Natural killer cell (primary cell): ENCODE measurements around the gene AOC1. TPM values are rescaled to one million over a fixed set of nuclear protein-coding genes. Genes with fewer than 3 reads are reported as not detected.

Source experiments
- ATAC-seq, 3 donors: fragments of 150-1000 bp in 2 of 3; fragments of 200-7000 bp in 1 of 3; cut with Tn5 transposase; 1 replicate in 1 of 3; 2 replicates in 2 of 3; pipeline ENCODE4 v1.10.0; 2021; ENCODE audit warnings: mild to moderate bottlenecking in 2 of 3, moderate library complexity in 2 of 3
- DNase-seq, 2 donors: peaks; one replicate each; pipeline versions ENCODE4 v3.0.0 to v3.0.0-alpha.2; 2013 to 2021; ENCODE audit warnings: mixed read lengths in 1 of 2
- H3K27ac ChIP-seq: one replicate; pipeline ENCODE4 v1.5.1; 2013; ENCODE audit warnings: mild to moderate bottlenecking, low read length
- H3K27me3 ChIP-seq: one replicate; pipeline ENCODE4 v1.6.1; 2013; ENCODE audit warnings: low read length; ENCODE audit not compliant: control insufficient read depth, insufficient read depth
- H3K36me3 ChIP-seq: one replicate; pipeline ENCODE4 v1.6.1; 2013; ENCODE audit warnings: low read length; ENCODE audit not compliant: control insufficient read depth, insufficient read depth
- H3K4me1 ChIP-seq: one replicate; pipeline ENCODE4 v1.6.1; 2013; ENCODE audit warnings: low read length; ENCODE audit not compliant: control insufficient read depth, insufficient read depth
- H3K4me3 ChIP-seq: one replicate; pipeline ENCODE4 v1.5.1; 2013; ENCODE audit warnings: low read length
- H3K9me3 ChIP-seq: one replicate; pipeline ENCODE4 v1.6.1; 2013; ENCODE audit warnings: low read length; ENCODE audit not compliant: control insufficient read depth, insufficient read depth
- H3K27ac Mint-ChIP-seq, 2 donors: one replicate each; pipeline ENCODE4 v1.8.0; 2022; ENCODE audit warnings: mild to moderate bottlenecking in 2 of 2, mixed read lengths in 2 of 2, moderate library complexity in 1 of 2
- H3K27me3 Mint-ChIP-seq, 2 donors: one replicate each; pipeline ENCODE4 v1.8.0; 2022; ENCODE audit warnings: low read depth in 2 of 2, mixed read lengths in 2 of 2
- H3K36me3 Mint-ChIP-seq: one replicate; pipeline ENCODE4 v1.8.0; 2022; ENCODE audit warnings: mixed read lengths
- H3K4me1 Mint-ChIP-seq, 2 donors: one replicate each; pipeline ENCODE4 v1.8.0; 2022; ENCODE audit warnings: mixed read lengths in 2 of 2
- H3K4me3 Mint-ChIP-seq: one replicate; pipeline ENCODE4 v1.8.0; 2022; ENCODE audit warnings: mild to moderate bottlenecking, moderate library complexity, mixed read lengths
- H3K9me3 Mint-ChIP-seq, 2 donors: one replicate each; pipeline ENCODE4 v1.8.0; 2022; ENCODE audit warnings: mixed read lengths in 2 of 2
- CTCF ChIP-seq: fragments of 200-600 bp; IDR thresholded peaks from one replicate; pipeline ENCODE4 v1.8.0; 2022; ENCODE audit warnings: antibody characterized with exemption
- WGBS: methylation state at CpG from one replicate; pipeline ENCODE4 v1.1.7; 2013; ENCODE audit warnings: missing lambda C conversion rate; ENCODE audit not compliant: insufficient coverage; 5-methylcytosine and 5-hydroxymethylcytosine counted together
- intact Hi-C: fragments of 100-400 bp; cut with micrococcal nuclease; formaldehyde crosslinking; loops from one replicate; pipeline ENCODE4 v1.14.2; 2022
- total RNA-seq, 4 donors: library from RNA; stranded (reverse); fragments of 120-200 nt in 1 of 4; gene quantifications; one replicate each; pipeline versions ENCODE4 v1.2.3 to v1.2.4, GENCODE V29; 2013 to 2022

Gene AOC1
- total RNA-seq, 3 donors from 2014 or later (not counting 1 experiment from before 2014, with no cell fraction given), result not detected

DNA sequence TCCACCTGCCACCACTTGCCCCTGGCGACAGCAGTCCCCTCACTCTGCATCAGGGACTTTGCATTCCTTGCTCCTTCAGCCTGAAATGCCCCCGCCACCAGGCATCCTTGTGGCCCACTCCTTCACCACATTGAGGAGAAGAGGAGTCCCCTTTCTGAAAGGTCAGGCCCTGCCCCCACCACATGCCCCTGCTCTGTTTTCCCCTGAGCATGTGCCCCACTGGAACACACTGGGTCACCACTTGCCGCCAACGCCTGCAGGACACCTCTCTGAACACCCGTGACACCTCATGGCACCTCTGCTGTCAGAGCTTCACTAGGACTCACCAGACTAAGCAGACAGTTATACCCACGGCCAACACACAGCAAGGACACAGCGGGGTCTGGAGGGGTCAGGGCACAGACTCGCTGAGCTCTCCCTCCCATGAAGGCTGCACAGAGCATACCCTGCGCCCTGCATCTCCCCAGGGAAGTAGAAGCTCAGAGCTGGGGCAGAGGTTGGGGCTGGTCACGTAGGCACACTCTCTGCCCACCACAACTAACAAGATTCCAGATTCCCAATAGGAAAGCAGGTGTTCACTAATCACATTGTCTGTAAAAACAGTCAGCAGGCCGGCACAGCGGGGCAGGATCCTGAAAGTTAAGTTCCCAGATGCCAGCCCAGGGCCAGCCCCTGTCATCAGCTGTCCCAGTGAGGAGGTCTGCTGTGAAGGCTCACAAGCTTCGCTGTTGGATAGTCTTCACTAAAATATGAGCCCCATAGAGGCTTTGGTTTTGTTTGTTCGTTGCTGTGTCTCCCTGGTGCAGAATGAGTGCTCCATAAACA, 5.8 kb upstream of the AOC1 start:
- no peak overlapping the region for H3K4me3 Mint-ChIP-seq
- H3K27ac Mint-ChIP-seq, result no peak overlapping the region
- H3K36me3 Mint-ChIP-seq, result no peaks in the 10 kb centered on the region
- H3K27ac ChIP-seq, result no peak overlapping the region
- 88% methylated on average over 14 of the region's 14 CpGs for WGBS
- H3K36me3 ChIP-seq, result no peaks in the 10 kb centered on the region
- no peak overlapping the region for H3K4me3 ChIP-seq
- DNase-seq (no peak), ATAC-seq (no peak)
- peaks cover 2% of the 10 kb centered on the region for H3K27me3 ChIP-seq
- no peak for TF ChIP-seq CTCF
- H3K4me1 ChIP-seq, result no peaks in the 10 kb centered on the region
- intact Hi-C loops, result no loop called here
- peaks cover 13% of the 10 kb centered on the region in 2 donors for H3K27me3 Mint-ChIP-seq
- H3K9me3 ChIP-seq, result no peaks in the 10 kb centered on the region
- H3K9me3 Mint-ChIP-seq, result no peaks in the 10 kb centered on the region
- H3K4me1 Mint-ChIP-seq, result no peaks in the 10 kb centered on the region

DNA sequence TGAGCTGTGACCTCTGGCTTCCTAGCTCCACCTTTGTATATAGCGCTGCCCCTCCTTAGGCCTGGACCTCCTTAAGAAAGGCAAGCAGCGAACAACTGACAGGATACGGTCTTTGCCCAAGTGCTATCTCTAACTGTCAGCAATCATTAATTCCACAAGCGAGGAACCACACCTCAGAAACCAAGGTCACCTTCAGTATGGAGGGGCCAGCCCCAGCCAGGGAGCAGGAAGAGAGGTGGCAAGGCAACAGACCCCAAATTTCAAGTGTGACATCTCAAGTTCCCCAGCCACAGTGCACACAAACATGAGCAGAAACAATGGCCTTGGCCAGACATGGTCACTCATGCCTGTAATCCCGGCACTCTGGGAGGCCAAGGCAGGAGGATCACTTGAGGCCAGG, 4.8 kb upstream of the AOC1 start:
- Mint-ChIP-seq H3K27ac (no peak overlapping the region), H3K9me3 (no peaks in the 10 kb centered on the region), H3K4me3 (no peak overlapping the region), H3K4me1 (peaks cover 0 to 8% of the 10 kb centered on the region in 2 donors), H3K27me3 (peaks cover 20 to 24% of the 10 kb centered on the region in 2 donors), H3K36me3 (no peaks in the 10 kb centered on the region)
- Histone ChIP-seq H3K4me3 (no peak overlapping the region), H3K9me3 (no peaks in the 10 kb centered on the region), H3K36me3 (no peaks in the 10 kb centered on the region), H3K4me1 (no peaks in the 10 kb centered on the region), H3K27ac (no peak overlapping the region), H3K27me3 (peaks cover 4% of the 10 kb centered on the region)
- no peak for ATAC-seq
- WGBS, result 80% methylated on average over 5 of the region's 5 CpGs
- TF ChIP-seq CTCF, result no peak
- no peak for DNase-seq
- intact Hi-C loops, result no loop called here

- Histone ChIP-seq H3K36me3 (no peaks in the 10 kb centered on the region), H3K4me3 (no peak overlapping the region), H3K27me3 (peaks cover 4% of the 10 kb centered on the region), H3K9me3 (no peaks in the 10 kb centered on the region), H3K4me1 (no peaks in the 10 kb centered on the region), H3K27ac (no peak overlapping the region)
- peaks cover 24 to 29% of the 10 kb centered on the region in 2 donors for H3K27me3 Mint-ChIP-seq
- H3K4me3 Mint-ChIP-seq, result no peak overlapping the region
- intact Hi-C loops, result no loop called here
- no peak for ATAC-seq
- H3K36me3 Mint-ChIP-seq, result no peaks in the 10 kb centered on the region
- TF ChIP-seq CTCF, result no peak
- no peak overlapping the region for H3K27ac Mint-ChIP-seq
- H3K4me1 Mint-ChIP-seq, result peaks cover 0 to 10% of the 10 kb centered on the region in 2 donors
- 88% methylated on average over 8 of the region's 8 CpGs for WGBS
- no peaks in the 10 kb centered on the region for H3K9me3 Mint-ChIP-seq
- no peak for DNase-seq
Observed at GRCh38 chr7:150848111-150848510, 4.2 kb upstream of the AOC1 start.
